Activated naive CD4-positive, alpha-beta T cell treated with Interleukin-2 at 50 U/mL for 16 hours (primary cell): ENCODE results near the gene CARD16.
A peak's percentile ranks its signal among the peaks of the same experiment; 100 is the strongest.
"Not testable (repeated sequence)": the region's sequence is repeated elsewhere in the genome, so short reads cannot be mapped to it uniquely, and the experiment has no call there.

Source experiments
- DNase-seq: peaks from one replicate; pipeline ENCODE4 v3.0.0-alpha.2; 2020

CARD16 gene

GRCh38 chr11:105046898-105047579 lies 1.9 kb upstream of the CARD16 start:
- no peak for DNase-seq

GRCh38 chr11:105045676-105046296 lies 651 bp upstream of the CARD16 start:
- no peak for DNase-seq

- no peak for DNase-seq
Measured at GRCh38 chr11:105042178-105042577, 3.0 kb downstream of the CARD16 start.

GRCh38 chr11:105040703-105041102 lies 4.4 kb downstream of the CARD16 start:
- DNase-seq, result no peak

- peak; percentile 25 for DNase-seq
Measured at GRCh38 chr11:105034813-105035620, 10.1 kb downstream of the CARD16 start, which contains the start of gene CASP1. TSS of gene CASP1 (minus strand) at chr11:105035144. CDS start at chr11:105035113, 31 bp downstream.

GRCh38 chr11:105034388-105034787 lies 10.7 kb downstream of the CARD16 start:
- DNase-seq, result not testable (repeated sequence)

GRCh38 chr11:105033781-105034180 lies 11.4 kb downstream of the CARD16 start:
- no peak for DNase-seq

- no peak for DNase-seq
Measured at GRCh38 chr11:105033343-105033742, 11.8 kb downstream of the CARD16 start.

GRCh38 chr11:105032495-105032894 lies 12.6 kb downstream of the CARD16 start:
- no peak for DNase-seq

- DNase-seq, result no peak
Measured at GRCh38 chr11:105027678-105028077, 17.5 kb downstream of the CARD16 start.

GRCh38 chr11:105024394-105024793 lies 20.7 kb downstream of the CARD16 start:
- no peak for DNase-seq

- DNase-seq, result no peak
Measured at GRCh38 chr11:105023003-105023402, 22.1 kb downstream of the CARD16 start, which contains the start of gene CASP5. TSS of gene CASP5 (minus strand) at chr11:105023168. CDS start at chr11:105023136, 32 bp downstream.

GRCh38 chr11:105022527-105022926 lies 22.6 kb downstream of the CARD16 start:
- no peak for DNase-seq

- DNase-seq, result no peak
Measured at GRCh38 chr11:105007463-105007862, 37.7 kb downstream of the CARD16 start.

GRCh38 chr11:105005451-105005845 lies 39.7 kb downstream of the CARD16 start:
- no peak for DNase-seq

- DNase-seq, result no peak
Measured at GRCh38 chr11:105004021-105004420, 41.1 kb downstream of the CARD16 start.

GRCh38 chr11:105003151-105003550 lies 42.0 kb downstream of the CARD16 start:
- DNase-seq, result no peak

GRCh38 chr11:105000797-105001196 lies 44.3 kb downstream of the CARD16 start:
- peak; percentile 57 for DNase-seq

- no peak for DNase-seq
Measured at GRCh38 chr11:105000167-105000566, 45.0 kb downstream of the CARD16 start.

GRCh38 chr11:104999721-105000120 lies 45.4 kb downstream of the CARD16 start:
- DNase-seq, result no peak

GRCh38 chr11:104997288-104997687 lies 47.8 kb downstream of the CARD16 start:
- DNase-seq, result no peak

GRCh38 chr11:104995001-104995408 lies 50.1 kb downstream of the CARD16 start:
- DNase-seq, result no peak

GRCh38 chr11:104992781-104993180 lies 52.4 kb downstream of the CARD16 start:
- DNase-seq, result no peak

- DNase-seq, result no peak
Measured at GRCh38 chr11:104991994-104992393, 53.1 kb downstream of the CARD16 start.
